ENCODE measurements around the gene ZNF408.

DNA sequence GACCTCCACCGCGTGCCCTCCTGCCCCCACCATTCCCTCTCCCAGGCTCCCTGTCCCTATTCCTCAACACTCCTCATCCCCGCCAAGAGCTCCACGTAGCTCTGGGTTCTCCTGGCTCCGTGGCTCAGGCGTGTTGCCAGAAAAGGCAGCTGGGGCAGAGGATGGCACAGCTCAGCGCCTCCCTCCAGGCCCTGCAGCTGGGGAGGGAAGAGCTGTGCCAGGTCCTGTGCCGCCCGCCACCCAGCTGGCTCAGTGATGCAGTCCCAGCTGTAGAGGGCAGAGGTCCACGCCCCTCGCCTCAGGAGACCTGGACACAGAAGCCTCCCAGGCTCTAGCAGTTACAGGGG is 4.6 kb upstream of the ZNF408 start:
- TF ChIP-seq, protein P1, sequence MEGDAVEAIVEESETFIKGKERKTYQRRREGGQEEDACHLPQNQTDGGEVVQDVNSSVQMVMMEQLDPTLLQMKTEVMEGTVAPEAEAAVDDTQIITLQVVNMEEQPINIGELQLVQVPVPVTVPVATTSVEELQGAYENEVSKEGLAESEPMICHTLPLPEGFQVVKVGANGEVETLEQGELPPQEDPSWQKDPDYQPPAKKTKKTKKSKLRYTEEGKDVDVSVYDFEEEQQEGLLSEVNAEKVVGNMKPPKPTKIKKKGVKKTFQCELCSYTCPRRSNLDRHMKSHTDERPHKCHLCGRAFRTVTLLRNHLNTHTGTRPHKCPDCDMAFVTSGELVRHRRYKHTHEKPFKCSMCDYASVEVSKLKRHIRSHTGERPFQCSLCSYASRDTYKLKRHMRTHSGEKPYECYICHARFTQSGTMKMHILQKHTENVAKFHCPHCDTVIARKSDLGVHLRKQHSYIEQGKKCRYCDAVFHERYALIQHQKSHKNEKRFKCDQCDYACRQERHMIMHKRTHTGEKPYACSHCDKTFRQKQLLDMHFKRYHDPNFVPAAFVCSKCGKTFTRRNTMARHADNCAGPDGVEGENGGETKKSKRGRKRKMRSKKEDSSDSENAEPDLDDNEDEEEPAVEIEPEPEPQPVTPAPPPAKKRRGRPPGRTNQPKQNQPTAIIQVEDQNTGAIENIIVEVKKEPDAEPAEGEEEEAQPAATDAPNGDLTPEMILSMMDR (IDR thresholded peaks at IDR 0.05 in 8 of 11, conservative IDR thresholded peaks at IDR 0.05 in 3 of 11), result no peak
- no peak for TF ChIP-seq POLR2A (IDR thresholded peaks at IDR 0.05)

Measured in spleen (tissue), 7 donors.